NCI-H226 (cell line): ENCODE results near the gene VRK1.
"Not testable (repeated sequence)": the region's sequence is repeated elsewhere in the genome, so short reads cannot be mapped to it uniquely, and the experiment has no call there.

Experiments
- DNase-seq: peaks from one replicate; pipeline ENCODE4 v3.0.0-alpha.2; 2015

The VRK1 gene

GRCh38 chr14:96827290-96827689 lies 30.1 kb downstream of the VRK1 start:
- no peak for DNase-seq

- no peak for DNase-seq
Measured at GRCh38 chr14:96829791-96830190, 32.6 kb downstream of the VRK1 start.

GRCh38 chr14:96830946-96831345 lies 33.8 kb downstream of the VRK1 start:
- no peak for DNase-seq

- no peak for DNase-seq
Measured at GRCh38 chr14:96832351-96832750, 35.2 kb downstream of the VRK1 start.

- no peak for DNase-seq
Measured at GRCh38 chr14:96838449-96838848, 41.3 kb downstream of the VRK1 start.

GRCh38 chr14:96839251-96839650 lies 42.1 kb downstream of the VRK1 start:
- no peak for DNase-seq

- no peak for DNase-seq
Measured at GRCh38 chr14:96843137-96843536, 46.0 kb downstream of the VRK1 start.

- no peak for DNase-seq
Measured at GRCh38 chr14:96844857-96845570, 47.8 kb downstream of the VRK1 start.

GRCh38 chr14:96847451-96847850 lies 50.3 kb downstream of the VRK1 start:
- DNase-seq, result no peak

- no peak for DNase-seq
Measured at GRCh38 chr14:96848011-96848410, 50.8 kb downstream of the VRK1 start.

- DNase-seq, result no peak
Measured at GRCh38 chr14:96849733-96850132, 52.6 kb downstream of the VRK1 start.

GRCh38 chr14:96851694-96852381 lies 54.7 kb downstream of the VRK1 start:
- no peak for DNase-seq

- DNase-seq, result no peak
Measured at GRCh38 chr14:96852823-96853422, 55.7 kb downstream of the VRK1 start.

GRCh38 chr14:96858643-96859042 lies 61.5 kb downstream of the VRK1 start:
- no peak for DNase-seq

- no peak for DNase-seq
Measured at GRCh38 chr14:96861568-96862310, 64.6 kb downstream of the VRK1 start.

- DNase-seq, result no peak
Measured at GRCh38 chr14:96863327-96863985, 66.3 kb downstream of the VRK1 start.

GRCh38 chr14:96863986-96864330 lies 66.8 kb downstream of the VRK1 start:
- no peak for DNase-seq

- DNase-seq, result no peak
Measured at GRCh38 chr14:96867634-96868033, 70.5 kb downstream of the VRK1 start.

GRCh38 chr14:96874127-96874526 lies 76.9 kb downstream of the VRK1 start:
- no peak for DNase-seq

GRCh38 chr14:96876747-96877146 lies 79.6 kb downstream of the VRK1 start:
- no peak for DNase-seq

GRCh38 chr14:96881713-96882112 lies 84.5 kb downstream of the VRK1 start:
- DNase-seq, result no peak

GRCh38 chr14:96883974-96884373 lies 86.8 kb downstream of the VRK1 start:
- DNase-seq, result not testable (repeated sequence)

GRCh38 chr14:96888158-96888557 lies 91.0 kb downstream of the VRK1 start:
- DNase-seq, result no peak
